HG02798 (cell line): ENCODE results near the gene RSPO4.

ENCODE experiments used
- ATAC-seq: cut with Tn5 transposase; IDR thresholded peaks from one replicate; pipeline ENCODE4 v1.9.1; 2021; ENCODE audit warnings: mild to moderate bottlenecking; ENCODE audit not compliant: unreplicated experiment, poor library complexity

Gene RSPO4

DNA sequence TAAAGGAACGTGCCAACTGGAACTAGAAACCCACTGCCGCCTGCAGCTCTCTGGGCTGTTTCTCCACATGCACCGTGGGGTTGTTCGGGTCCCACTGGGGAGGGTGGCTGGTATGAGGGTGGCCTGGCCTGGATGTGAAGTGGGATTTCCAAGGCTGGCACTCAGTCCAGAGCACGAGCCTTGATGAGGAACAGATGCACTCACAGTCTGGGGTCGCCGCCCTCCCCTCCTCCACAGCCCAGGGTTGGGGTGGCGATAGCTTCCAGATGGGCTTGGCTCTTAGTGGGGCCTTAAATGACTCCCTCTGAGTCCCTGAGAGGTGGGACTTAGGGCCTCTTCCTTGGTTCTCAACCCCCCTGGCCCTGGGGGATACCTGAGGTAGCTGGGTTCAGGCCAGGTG is 55.3 kb downstream of the RSPO4 start:
- ATAC-seq = no peak

DNA sequence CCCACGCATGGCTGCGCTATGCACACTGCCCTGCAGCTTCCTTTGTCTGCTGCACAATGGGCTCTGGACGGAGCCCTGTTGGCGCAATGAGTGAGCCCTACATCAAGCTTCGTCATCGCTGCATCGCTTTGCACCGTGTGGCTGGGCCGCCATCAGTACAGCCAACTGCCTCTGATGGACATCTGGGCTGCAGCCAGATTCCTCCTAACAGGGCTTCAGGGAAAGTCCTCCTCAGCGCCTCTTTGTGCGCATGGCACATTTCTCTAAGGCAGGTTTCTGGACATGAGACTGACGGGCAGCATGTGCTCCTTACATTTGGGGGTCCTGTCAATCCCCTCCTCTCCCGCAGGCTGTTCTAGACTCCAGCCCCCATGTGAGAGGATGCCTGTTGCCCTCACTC is 56.3 kb downstream of the RSPO4 start:
- ATAC-seq = no peak

- no peak for ATAC-seq
These were observed 57.2 kb downstream of the RSPO4 start for GRCh38 chr20:944774-945410.

DNA sequence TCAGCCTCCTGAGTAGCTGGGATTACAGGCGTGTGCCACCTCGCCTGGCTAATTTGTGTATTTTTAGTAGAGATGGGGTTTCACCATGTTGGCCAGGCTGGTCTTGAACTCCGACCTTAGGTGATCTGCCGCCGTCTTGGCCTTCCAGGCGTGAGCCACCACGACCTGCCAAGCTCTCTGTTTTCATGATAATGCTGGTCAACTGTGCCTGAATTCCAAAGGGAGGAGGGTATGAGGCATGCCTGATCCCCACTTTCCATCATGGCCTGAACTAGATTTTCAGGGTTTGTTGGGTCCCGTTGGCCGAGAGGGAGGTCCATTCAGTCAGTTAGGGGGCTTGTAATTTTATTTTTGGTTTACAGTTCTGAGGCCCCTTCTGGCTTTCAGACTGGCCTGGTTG is 58.0 kb downstream of the RSPO4 start:
- ATAC-seq = no peak

GRCh38 chr20:942611-943010 is 59.5 kb downstream of the RSPO4 start:
- ATAC-seq = no peak

- ATAC-seq = no peak
These were observed 61.2 kb downstream of the RSPO4 start for GRCh38 chr20:940926-941325.

- ATAC-seq = no peak
These were observed 62.5 kb downstream of the RSPO4 start for GRCh38 chr20:939606-940005.

DNA sequence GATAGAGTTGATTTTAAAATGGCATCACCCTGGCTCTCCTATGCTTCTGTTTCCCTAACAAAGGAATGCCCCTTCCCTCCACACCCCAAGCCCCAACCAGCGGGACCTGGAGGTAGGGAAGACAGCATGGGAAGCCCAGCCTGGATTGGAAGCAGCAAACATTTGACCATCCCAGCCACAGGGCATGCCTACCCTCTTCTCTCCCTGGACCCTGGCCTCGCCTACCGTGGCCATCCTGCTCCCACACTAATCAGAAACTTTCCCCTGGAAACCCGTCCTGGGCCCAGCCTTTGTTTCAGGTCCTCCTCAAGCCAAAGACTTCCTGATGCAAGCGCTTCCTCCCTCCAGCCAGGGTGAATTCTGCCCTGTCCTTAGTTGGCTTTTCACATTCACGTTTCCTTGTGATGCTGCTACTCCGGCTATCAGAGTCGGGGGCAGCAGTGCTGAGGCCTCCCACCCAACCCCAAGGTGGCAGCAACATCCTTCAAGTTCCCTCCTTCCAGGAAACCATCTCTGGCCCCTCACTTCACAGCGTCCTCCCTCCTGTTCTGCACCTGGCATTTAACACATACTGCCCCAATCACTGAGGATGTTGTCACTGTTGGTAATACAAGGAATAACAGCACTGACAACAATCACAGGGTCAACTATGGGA is 67.8 kb downstream of the RSPO4 start:
- ATAC-seq = no peak

DNA sequence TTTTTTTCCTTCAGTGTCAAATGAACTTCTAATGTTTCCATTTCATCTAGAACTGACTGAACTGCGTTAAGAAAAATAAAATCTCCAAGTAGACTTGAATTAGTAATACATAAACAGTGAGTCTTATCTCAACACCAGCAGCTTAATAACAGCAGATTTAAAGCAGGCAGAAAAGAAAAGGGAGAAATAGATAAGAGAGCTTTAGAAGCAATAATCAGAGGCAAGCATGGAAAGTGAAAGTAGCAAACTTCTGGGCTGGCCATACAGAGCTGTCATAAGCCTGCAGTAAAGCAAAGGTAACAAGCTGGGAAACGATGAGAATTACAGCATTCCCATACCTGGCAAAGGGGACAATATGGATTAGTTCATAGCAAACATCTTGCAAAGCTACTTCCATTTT is 69.1 kb downstream of the RSPO4 start:
- ATAC-seq = no peak

- ATAC-seq = no peak
These were observed 70.7 kb downstream of the RSPO4 start for GRCh38 chr20:931401-931800.

DNA sequence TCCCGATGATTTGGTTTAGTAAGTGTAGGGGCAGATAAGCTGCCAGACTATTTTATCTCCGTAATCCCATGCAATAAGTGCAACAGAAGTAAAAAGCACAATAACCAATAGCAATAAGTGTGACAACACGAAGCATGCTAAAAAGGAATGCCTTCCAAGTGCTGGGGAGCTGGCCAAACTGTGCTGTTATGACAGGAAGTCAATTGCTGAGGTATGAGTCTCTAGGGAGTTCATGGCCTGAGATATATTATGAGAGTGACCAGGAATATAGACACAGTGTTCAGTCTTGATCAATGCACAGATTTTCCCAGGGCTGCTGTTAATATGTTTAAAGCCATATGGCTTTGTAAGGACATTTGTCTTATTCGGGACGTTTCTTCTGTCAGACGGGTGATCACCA is 75.4 kb downstream of the RSPO4 start:
- ATAC-seq = no peak

GRCh38 chr20:925516-925915 is 76.6 kb downstream of the RSPO4 start:
- ATAC-seq = no peak

DNA sequence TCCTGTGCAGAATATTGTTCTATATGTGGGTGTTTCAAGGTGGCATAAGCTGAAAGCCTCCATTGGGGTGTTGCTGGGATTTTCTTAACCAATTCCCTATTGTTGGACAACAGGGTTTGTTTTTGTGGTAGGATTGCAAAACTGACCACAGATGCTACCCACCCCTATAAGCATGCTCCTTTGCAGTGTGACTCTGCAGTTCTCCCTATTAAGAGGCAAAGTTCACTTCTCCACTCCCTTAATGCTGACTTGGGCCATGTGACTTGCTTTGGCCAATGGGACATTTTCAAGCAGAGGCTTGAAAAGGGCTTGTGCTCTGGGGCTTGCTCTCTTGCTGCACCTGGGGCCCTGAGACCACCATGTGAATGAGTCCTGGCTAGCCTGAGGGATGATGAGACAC is 77.5 kb downstream of the RSPO4 start:
- no peak for ATAC-seq

DNA sequence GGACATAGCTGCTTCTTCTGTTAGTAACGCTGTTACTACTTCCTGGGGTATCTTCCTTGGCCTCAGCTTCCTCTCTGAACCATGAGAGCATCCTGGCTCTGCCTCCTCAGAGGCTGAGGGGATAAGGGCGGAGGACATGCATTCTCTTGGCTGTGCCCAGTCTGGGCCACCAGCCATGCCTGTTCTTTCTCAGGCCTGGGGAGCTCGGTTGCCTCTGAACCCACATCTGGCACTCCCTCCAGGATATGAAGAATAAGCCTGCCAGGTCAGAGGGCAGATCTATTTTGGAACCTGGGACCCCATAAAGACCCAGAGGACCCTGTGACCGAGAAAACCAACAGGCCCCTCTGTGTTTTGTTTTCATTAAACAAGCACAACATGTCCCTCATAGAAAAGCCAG is 79.3 kb downstream of the RSPO4 start:
- no peak for ATAC-seq

- no peak for ATAC-seq
These were observed 81.0 kb downstream of the RSPO4 start for GRCh38 chr20:921068-921467.

DNA sequence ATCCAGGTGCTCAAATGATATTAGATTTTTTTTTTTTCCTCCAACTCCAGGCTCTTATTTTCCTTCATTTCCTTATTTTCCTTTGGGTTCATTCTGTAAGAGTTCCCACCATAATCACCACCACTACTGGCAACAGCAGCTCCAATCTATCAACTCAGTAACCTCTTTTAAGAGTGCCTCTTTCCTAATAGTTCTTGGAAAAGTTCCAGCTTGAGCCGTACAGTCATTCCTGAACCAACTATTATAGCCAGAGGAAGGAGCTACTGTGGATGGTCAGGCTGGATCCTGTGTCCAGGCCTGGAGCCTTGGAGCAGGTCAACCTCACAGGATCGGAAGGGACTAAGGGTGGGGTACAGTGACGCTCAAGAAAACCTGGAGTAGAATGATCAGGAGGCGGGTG is 81.8 kb downstream of the RSPO4 start:
- no peak for ATAC-seq

- no peak for ATAC-seq
These were observed 82.6 kb downstream of the RSPO4 start for GRCh38 chr20:919491-919916.

DNA sequence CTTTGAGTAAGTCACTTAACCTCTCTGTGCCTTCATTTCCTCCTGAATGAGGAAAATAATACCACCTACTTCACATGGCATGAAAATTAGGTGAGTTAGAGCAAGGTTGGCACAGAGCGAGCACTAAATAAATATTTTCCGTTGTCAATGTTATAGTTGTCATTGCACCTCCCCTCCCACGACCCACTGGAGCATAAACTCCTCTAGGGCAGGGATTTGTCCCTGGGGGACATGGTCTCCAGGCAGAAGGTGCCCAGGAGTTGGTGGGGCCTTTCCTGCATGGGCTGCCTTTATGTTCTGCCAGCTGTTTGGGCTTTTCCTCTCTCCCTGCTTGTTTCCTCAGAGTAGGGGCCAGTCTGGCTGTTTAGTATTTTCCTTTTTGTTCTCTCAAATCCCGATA is 84.7 kb downstream of the RSPO4 start:
- no peak for ATAC-seq

GRCh38 chr20:916825-917224 is 85.3 kb downstream of the RSPO4 start:
- ATAC-seq = no peak

DNA sequence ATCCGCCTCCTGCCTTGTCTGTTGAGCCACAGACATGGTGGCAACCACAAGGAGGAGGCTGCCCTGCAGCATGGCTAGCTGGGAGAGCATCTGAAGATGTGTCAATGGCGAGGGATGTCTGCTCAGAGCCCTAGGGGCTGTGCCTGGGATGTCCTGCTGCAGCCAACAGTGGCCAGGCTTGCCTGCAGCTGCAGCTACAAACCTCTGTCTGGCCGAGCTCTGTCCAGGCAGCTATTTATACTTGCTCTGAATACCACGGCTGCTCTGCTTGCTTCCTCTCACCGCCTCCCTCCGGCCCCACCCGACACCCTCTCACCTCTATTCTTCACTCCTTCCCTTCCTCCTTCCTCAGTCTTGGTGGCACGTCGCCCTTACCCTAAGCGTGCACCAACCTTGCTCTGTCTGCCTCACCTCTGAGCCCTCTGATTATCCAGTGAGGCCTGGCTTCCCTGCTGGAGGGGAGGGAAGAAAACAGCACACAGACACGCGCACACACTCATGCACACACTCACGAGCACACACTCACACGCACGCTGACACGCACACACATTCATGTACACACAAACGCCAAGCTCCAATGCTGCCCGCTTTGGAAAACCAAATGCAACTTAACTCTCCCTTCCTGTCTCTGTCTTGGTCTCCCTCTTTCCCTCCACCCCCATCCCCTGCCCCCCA is 85.8 kb downstream of the RSPO4 start, which contains the start of gene ANGPT4:
ANGPT4 (minus strand) TSS at position 210 of the 675 bp plus-strand sequence; CDS start at position 90, 120 bp downstream.
- no peak for ATAC-seq

DNA sequence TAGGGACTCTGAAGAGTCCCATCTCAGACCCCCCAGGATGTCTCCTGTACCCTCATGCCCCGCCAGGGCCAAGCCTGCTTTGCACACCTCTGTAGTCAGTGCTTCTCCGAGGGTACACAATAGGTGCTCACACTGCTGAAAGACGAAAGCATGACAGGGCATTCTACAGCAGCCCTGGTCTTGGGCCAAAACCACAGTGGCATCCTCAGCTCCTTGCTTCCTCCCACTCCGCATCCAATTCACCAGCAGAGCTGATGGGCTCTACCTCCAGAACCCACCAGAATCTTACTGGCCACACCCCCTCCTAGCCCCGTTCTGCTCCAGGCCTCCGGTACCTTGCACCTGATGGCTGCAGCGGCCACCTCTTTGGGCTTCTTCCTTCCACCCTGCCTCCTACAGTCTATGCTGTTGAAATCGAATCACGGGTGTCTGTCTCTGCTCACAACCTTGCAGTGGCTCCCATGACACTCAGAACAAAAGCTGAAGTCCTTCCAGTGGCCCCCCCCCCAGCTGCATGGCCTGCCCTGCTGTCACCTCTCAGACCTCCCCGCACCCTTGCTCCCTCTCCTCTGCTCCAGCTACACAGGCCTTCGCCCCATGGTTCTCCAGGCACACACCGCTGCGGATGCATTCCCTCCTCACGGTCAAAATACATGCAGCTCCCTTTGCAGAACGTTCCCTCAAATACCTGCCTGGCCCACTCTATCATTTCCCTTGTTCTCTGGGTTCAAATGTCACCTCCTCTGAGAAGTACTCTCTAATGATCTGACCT is 87.2 kb downstream of the RSPO4 start:
- ATAC-seq = no peak
